ENCODE measurements around the gene OR10H5. TPM values are rescaled to one million over a fixed set of nuclear protein-coding genes. Genes with fewer than 3 reads are reported as not detected.

OR10H5 gene
- total and polyA plus RNA-seq, 2 donors (not counting 1 experiment from before 2014, with no cell fraction given), result not detected

DNA sequence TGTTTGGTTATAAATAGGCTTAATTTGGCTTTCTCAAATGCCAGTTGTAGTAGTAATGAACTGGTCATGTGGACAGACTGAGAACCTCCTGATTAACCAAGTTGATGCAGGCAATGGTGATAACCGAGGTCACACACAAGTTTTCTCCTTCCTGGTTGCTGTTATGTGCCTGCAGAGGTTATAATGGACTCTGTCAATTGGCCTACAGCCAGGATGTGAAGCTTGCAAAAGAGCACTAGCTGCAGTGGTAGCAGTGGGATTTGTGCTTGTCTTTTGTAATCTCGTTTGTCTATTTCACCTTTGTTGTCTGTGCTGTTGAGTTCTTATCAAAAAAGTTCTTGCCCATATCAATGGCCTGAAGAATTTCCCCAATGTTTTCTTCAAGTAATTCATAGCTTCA, 29.1 kb upstream of the OR10H5 start:
- no peak for TF ChIP-seq EZH2 (IDR thresholded peaks at IDR 0.05; ENCODE audit: borderline replicate concordance, insufficient read depth, low read depth, low read length, poor library complexity, severe bottlenecking)
- TF ChIP-seq, protein P1, sequence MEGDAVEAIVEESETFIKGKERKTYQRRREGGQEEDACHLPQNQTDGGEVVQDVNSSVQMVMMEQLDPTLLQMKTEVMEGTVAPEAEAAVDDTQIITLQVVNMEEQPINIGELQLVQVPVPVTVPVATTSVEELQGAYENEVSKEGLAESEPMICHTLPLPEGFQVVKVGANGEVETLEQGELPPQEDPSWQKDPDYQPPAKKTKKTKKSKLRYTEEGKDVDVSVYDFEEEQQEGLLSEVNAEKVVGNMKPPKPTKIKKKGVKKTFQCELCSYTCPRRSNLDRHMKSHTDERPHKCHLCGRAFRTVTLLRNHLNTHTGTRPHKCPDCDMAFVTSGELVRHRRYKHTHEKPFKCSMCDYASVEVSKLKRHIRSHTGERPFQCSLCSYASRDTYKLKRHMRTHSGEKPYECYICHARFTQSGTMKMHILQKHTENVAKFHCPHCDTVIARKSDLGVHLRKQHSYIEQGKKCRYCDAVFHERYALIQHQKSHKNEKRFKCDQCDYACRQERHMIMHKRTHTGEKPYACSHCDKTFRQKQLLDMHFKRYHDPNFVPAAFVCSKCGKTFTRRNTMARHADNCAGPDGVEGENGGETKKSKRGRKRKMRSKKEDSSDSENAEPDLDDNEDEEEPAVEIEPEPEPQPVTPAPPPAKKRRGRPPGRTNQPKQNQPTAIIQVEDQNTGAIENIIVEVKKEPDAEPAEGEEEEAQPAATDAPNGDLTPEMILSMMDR (IDR thresholded peaks at IDR 0.05), result no peak
- Histone ChIP-seq H3K27me3 (replicated peaks in 1 of 4; ENCODE audit: control extremely low read depth in 1 of 4, control insufficient read depth in 3 of 4, insufficient read depth in 4 of 4, low read length in 3 of 4) (peaks cover 0 to 25% (median 23%) of the 10 kb centered on the region in 4 experiments), H3K4me1 (ENCODE audit: control insufficient read depth in 2 of 2, insufficient read depth in 2 of 2, low read length in 2 of 2) (no peaks in the 10 kb centered on the region), H2AFZ (ENCODE audit: insufficient read depth, low read depth, low read length, poor library complexity, severe bottlenecking) (no peak overlapping the region), H3K9ac (ENCODE audit: low read length) (no peak overlapping the region), H3K36me3 (replicated peaks in 1 of 2; ENCODE audit: control extremely low read depth in 1 of 2, control insufficient read depth in 1 of 2, extremely low read depth in 1 of 2, insufficient read depth in 2 of 2, low read length in 1 of 2) (no peaks in the 10 kb centered on the region), H3K4me2 (replicated peaks; ENCODE audit: low read depth, low read length, poor library complexity, severe bottlenecking) (no peak overlapping the region), H3K4me3 (ENCODE audit: control extremely low read depth in 1 of 5, extremely low read depth in 1 of 5, insufficient read depth in 1 of 5, low read depth in 2 of 5, low read length in 4 of 5) (no peak overlapping the region), H3K9me3 (ENCODE audit: control extremely low read depth in 1 of 3, control insufficient read depth in 2 of 3, insufficient read depth in 1 of 3, low read length in 2 of 3) (peaks cover 0 to 6% (median 0%) of the 10 kb centered on the region in 3 donors), H4K20me1 (ENCODE audit: control insufficient read depth, insufficient read depth, low read length, poor library complexity, severe bottlenecking) (no peaks in the 10 kb centered on the region), H3K27ac (ENCODE audit: low read length in 2 of 2) (no peak overlapping the region), H3K79me2 (ENCODE audit: control insufficient read depth, insufficient read depth, low read length) (no peaks in the 10 kb centered on the region)
- CTCF ChIA-PET, result no interaction called here
- intact Hi-C loops (cut with micrococcal nuclease), result no loop called here
- no peaks in the 10 kb centered on the region for H3K9me3 Mint-ChIP-seq (ENCODE audit: insufficient read depth)
- 80% methylated on average over 1 of the region's 2 CpGs for WGBS (ENCODE audit: insufficient coverage)
- peaks cover 64% of the 10 kb centered on the region for H3K27me3 Mint-ChIP-seq
- ATAC-seq (ENCODE audit: low read depth) (no peak), DNase-seq (no peak)
- H3K4me1 Mint-ChIP-seq, result no peaks in the 10 kb centered on the region
- POLR2A ChIA-PET, result no interaction called here
- H3K27ac Mint-ChIP-seq, result no peak overlapping the region
- no peak overlapping the region for H3K4me3 Mint-ChIP-seq

- Histone ChIP-seq H3K9me3 (ENCODE audit: control extremely low read depth in 1 of 3, control insufficient read depth in 2 of 3, insufficient read depth in 1 of 3, low read length in 2 of 3) (peaks cover 0 to 6% (median 0%) of the 10 kb centered on the region in 3 donors), H3K27ac (ENCODE audit: low read length in 2 of 2) (no peak overlapping the region), H3K9ac (ENCODE audit: low read length) (no peak overlapping the region), H3K79me2 (ENCODE audit: control insufficient read depth, insufficient read depth, low read length) (no peaks in the 10 kb centered on the region), H3K36me3 (replicated peaks in 1 of 2; ENCODE audit: control extremely low read depth in 1 of 2, control insufficient read depth in 1 of 2, extremely low read depth in 1 of 2, insufficient read depth in 2 of 2, low read length in 1 of 2) (no peaks in the 10 kb centered on the region), H3K4me1 (ENCODE audit: control insufficient read depth in 2 of 2, insufficient read depth in 2 of 2, low read length in 2 of 2) (no peaks in the 10 kb centered on the region), H2AFZ (ENCODE audit: insufficient read depth, low read depth, low read length, poor library complexity, severe bottlenecking) (no peak overlapping the region), H3K27me3 (replicated peaks in 1 of 4; ENCODE audit: control extremely low read depth in 1 of 4, control insufficient read depth in 3 of 4, insufficient read depth in 4 of 4, low read length in 3 of 4) (peaks cover 0 to 28% (median 24%) of the 10 kb centered on the region in 4 experiments), H4K20me1 (ENCODE audit: control insufficient read depth, insufficient read depth, low read length, poor library complexity, severe bottlenecking) (no peaks in the 10 kb centered on the region), H3K4me2 (replicated peaks; ENCODE audit: low read depth, low read length, poor library complexity, severe bottlenecking) (no peak overlapping the region), H3K4me3 (ENCODE audit: control extremely low read depth in 1 of 5, extremely low read depth in 1 of 5, insufficient read depth in 1 of 5, low read depth in 2 of 5, low read length in 4 of 5) (no peak overlapping the region)
- Mint-ChIP-seq H3K9me3 (ENCODE audit: insufficient read depth) (peaks cover 3% of the 10 kb centered on the region), H3K27ac (no peak overlapping the region), H3K4me1 (no peaks in the 10 kb centered on the region), H3K27me3 (peaks cover 54% of the 10 kb centered on the region), H3K4me3 (no peak overlapping the region)
- CTCF ChIA-PET, result no interaction called here
- TF ChIP-seq EZH2 (IDR thresholded peaks at IDR 0.05; ENCODE audit: borderline replicate concordance, insufficient read depth, low read depth, low read length, poor library complexity, severe bottlenecking), result no peak
- TF ChIP-seq, protein P1 (IDR thresholded peaks at IDR 0.05), result no peak
- DNase-seq (no peak), ATAC-seq (ENCODE audit: low read depth) (no peak)
- intact Hi-C loops (cut with micrococcal nuclease), result no loop called here
- WGBS (ENCODE audit: insufficient coverage), result 42% methylated on average over 27 of the region's 28 CpGs
- POLR2A ChIA-PET, result no interaction called here
These were observed 27.4 kb upstream of the OR10H5 start for GRCh38 chr19:15759962-15760565.
